H9 (cell line): ENCODE data around the gene PPP1R1B. TPM values are rescaled to one million over a fixed set of nuclear protein-coding genes. Genes with fewer than 3 reads are reported as not detected.
A peak's percentile ranks its signal among the peaks of the same experiment; 100 is the strongest.

Experiments used
- DNase-seq: peaks from one replicate; pipeline ENCODE4 v3.0.0-alpha.2; 2017
- H2AFZ ChIP-seq: one replicate; pipeline ENCODE4 v1.6.1; 2013; ENCODE audit warnings: mild to moderate bottlenecking, low read length, control low read depth, moderate library complexity
- H2AK5ac ChIP-seq: 2 replicates; pipeline ENCODE4 v1.6.1; 2013; ENCODE audit warnings: low read length, control low read depth, mixed read lengths; ENCODE audit not compliant: insufficient read length
- H2BK120ac ChIP-seq: one replicate; pipeline ENCODE4 v1.6.1; 2013; ENCODE audit warnings: low read depth, mild to moderate bottlenecking, low read length, control low read depth, inconsistent platforms; ENCODE audit not compliant: poor library complexity, severe bottlenecking
- H2BK12ac ChIP-seq: 2 replicates; pipeline ENCODE4 v1.6.1; 2013; ENCODE audit warnings: low read length, control low read depth, mixed read lengths, low read depth; ENCODE audit not compliant: insufficient read length
- H2BK15ac ChIP-seq: 2 replicates; pipeline ENCODE4 v1.6.1; 2013; ENCODE audit warnings: low read depth, low read length, control low read depth
- H2BK20ac ChIP-seq: one replicate; pipeline ENCODE4 v1.6.1; 2013; ENCODE audit warnings: low read depth, mild to moderate bottlenecking, low read length, control low read depth, inconsistent platforms; ENCODE audit not compliant: poor library complexity, severe bottlenecking
- H2BK5ac ChIP-seq: 2 replicates; pipeline ENCODE4 v1.6.1; 2013; ENCODE audit warnings: low read length, control low read depth, mixed read lengths; ENCODE audit not compliant: insufficient read length
- H3K14ac ChIP-seq: 2 replicates; pipeline ENCODE4 v1.6.1; 2013; ENCODE audit warnings: low read length, control low read depth; ENCODE audit not compliant: insufficient read depth
- H3K18ac ChIP-seq: 2 replicates; pipeline ENCODE4 v1.6.1; 2013; ENCODE audit warnings: low read depth, mild to moderate bottlenecking, mixed read lengths, low read length, control low read depth; ENCODE audit not compliant: insufficient read length
- H3K23ac ChIP-seq: 2 replicates; pipeline ENCODE4 v1.6.1; 2013; ENCODE audit warnings: low read length, control low read depth, mixed read lengths, low read depth; ENCODE audit not compliant: insufficient read length
- H3K23me2 ChIP-seq: 2 replicates; pipeline ENCODE4 v1.6.1; 2013; ENCODE audit warnings: low read depth, mild to moderate bottlenecking, mixed read lengths, low read length, control low read depth; ENCODE audit not compliant: insufficient read length, poor library complexity, severe bottlenecking
- H3K27ac ChIP-seq: 2 replicates; pipeline ENCODE4 v1.5.1; 2013; ENCODE audit warnings: low read length, control low read depth, mixed read lengths, low read depth; ENCODE audit not compliant: insufficient read length
- H3K27me3 ChIP-seq: 2 replicates; pipeline ENCODE4 v1.6.1; 2013; ENCODE audit warnings: low read length, control low read depth, inconsistent platforms; ENCODE audit not compliant: insufficient read depth
- H3K4ac ChIP-seq: 2 replicates; pipeline ENCODE4 v1.6.1; 2013; ENCODE audit warnings: low read depth, mild to moderate bottlenecking, control low read depth, inconsistent platforms, low read length, moderate library complexity
- H3K4me1 ChIP-seq: 2 replicates; pipeline ENCODE4 v1.6.1; 2013; ENCODE audit warnings: low read length, control low read depth, inconsistent platforms; ENCODE audit not compliant: insufficient read depth
- H3K4me2 ChIP-seq: 2 replicates; pipeline ENCODE4 v1.6.1; 2013; ENCODE audit warnings: low read length, control low read depth, mixed read lengths; ENCODE audit not compliant: insufficient read length, insufficient read depth
- H3K56ac ChIP-seq: 2 replicates; pipeline ENCODE4 v1.6.1; 2013; ENCODE audit warnings: low read depth, mild to moderate bottlenecking, mixed read lengths, low read length, control low read depth; ENCODE audit not compliant: insufficient read length
- H3K79me1 ChIP-seq: 2 replicates; pipeline ENCODE4 v1.6.1; 2013; ENCODE audit warnings: low read depth, mild to moderate bottlenecking, moderate library complexity, low read length, control low read depth, inconsistent platforms; ENCODE audit not compliant: insufficient read depth, poor library complexity, severe bottlenecking
- H3K79me2 ChIP-seq: 2 replicates; pipeline ENCODE4 v1.6.1; 2013; ENCODE audit warnings: low read length, control low read depth, inconsistent platforms; ENCODE audit not compliant: insufficient read depth
- H3K9ac ChIP-seq: 2 replicates; pipeline ENCODE4 v1.6.1; 2013; ENCODE audit warnings: low read length, control low read depth, mixed read lengths; ENCODE audit not compliant: insufficient read length; ENCODE audit errors: extremely low read depth
- H3K9me3 ChIP-seq: one replicate; pipeline ENCODE4 v1.6.1; 2013; ENCODE audit warnings: low read depth, low read length, inconsistent platforms; ENCODE audit not compliant: control insufficient read depth
- H3T11ph ChIP-seq: one replicate; pipeline ENCODE4 v1.6.1; 2013; ENCODE audit warnings: mild to moderate bottlenecking, low read length, control low read depth, inconsistent platforms
- H4K20me1 ChIP-seq: one replicate; pipeline ENCODE4 v1.6.1; 2013; ENCODE audit not compliant: control insufficient read depth, insufficient read length, insufficient read depth
- H4K5ac ChIP-seq: 2 replicates; pipeline ENCODE4 v1.6.1; 2013; ENCODE audit warnings: low read depth, mild to moderate bottlenecking, mixed read lengths, low read length, control low read depth; ENCODE audit not compliant: insufficient read length
- H4K8ac ChIP-seq: replicated peaks from 2 replicates; pipeline ENCODE4 v1.6.1; 2013; ENCODE audit warnings: low read length, control low read depth, mixed read lengths, low read depth; ENCODE audit not compliant: insufficient read length
- H4K91ac ChIP-seq: 2 replicates; pipeline ENCODE4 v1.6.1; 2013; ENCODE audit warnings: low read depth, mild to moderate bottlenecking, moderate library complexity, mixed read lengths, low read length, control low read depth; ENCODE audit not compliant: insufficient read length
- H3K27ac Mint-ChIP-seq, 3 experiments: 2 replicates in 2 of 3; 3 replicates in 1 of 3; pipeline ENCODE4 v1.8.0; 2020 to 2021; ENCODE audit warnings: mixed read lengths in 3 of 3, mild to moderate bottlenecking in 1 of 3, moderate library complexity in 1 of 3
- H3K27me3 Mint-ChIP-seq: 2 replicates; pipeline ENCODE4 v1.8.0; 2021; ENCODE audit warnings: low read depth, mild to moderate bottlenecking, moderate library complexity, mixed read lengths
- H3K36me3 Mint-ChIP-seq, 3 experiments: 2 replicates in 2 of 3; 3 replicates in 1 of 3; pipeline ENCODE4 v1.8.0; 2020 to 2021; ENCODE audit warnings: low read depth in 3 of 3, mixed read lengths in 3 of 3; ENCODE audit not compliant: insufficient read depth in 1 of 3
- H3K4me1 Mint-ChIP-seq, 2 experiments: 2 replicates each; pipeline ENCODE4 v1.8.0; 2020; ENCODE audit warnings: mixed read lengths in 2 of 2
- H3K4me3 Mint-ChIP-seq, 2 experiments: 2 replicates in 1 of 2; 3 replicates in 1 of 2; pipeline ENCODE4 v1.8.0; 2020 to 2021; ENCODE audit warnings: mild to moderate bottlenecking in 2 of 2, mixed read lengths in 2 of 2, moderate library complexity in 1 of 2
- H3K9me3 Mint-ChIP-seq, 2 experiments: 2 replicates in 1 of 2; 3 replicates in 1 of 2; pipeline ENCODE4 v1.8.0; 2020; ENCODE audit warnings: mild to moderate bottlenecking in 2 of 2, mixed read lengths in 2 of 2, moderate library complexity in 1 of 2
- WGBS: extraction: QIAGEN DNeasy Blood & Tissue Kit; methylation state at CpG from one replicate; pipeline ENCODE4 v1.1.7; 2013; ENCODE audit warnings: missing lambda C conversion rate, low lambda C conversion rate, mixed read lengths; ENCODE audit not compliant: insufficient read length; ENCODE audit errors: extremely low coverage; 5-methylcytosine and 5-hydroxymethylcytosine counted together
- total RNA-seq: library from RNA; stranded (reverse); gene quantifications from 2 replicates; pipeline ENCODE4 v1.2.1, GENCODE V29; 2021
- TF ChIP-seq, protein P1 (sequence below): fragments of 200-600 bp; sonication (generic); conservative IDR thresholded peaks from 3 replicates; pipeline ENCODE4 v1.8.0; 2021; ENCODE audit warnings: antibody characterized with exemption, mild to moderate bottlenecking

The PPP1R1B gene
- total RNA-seq, 1 experiment from 2014 or later = 15.5 TPM

DNA sequence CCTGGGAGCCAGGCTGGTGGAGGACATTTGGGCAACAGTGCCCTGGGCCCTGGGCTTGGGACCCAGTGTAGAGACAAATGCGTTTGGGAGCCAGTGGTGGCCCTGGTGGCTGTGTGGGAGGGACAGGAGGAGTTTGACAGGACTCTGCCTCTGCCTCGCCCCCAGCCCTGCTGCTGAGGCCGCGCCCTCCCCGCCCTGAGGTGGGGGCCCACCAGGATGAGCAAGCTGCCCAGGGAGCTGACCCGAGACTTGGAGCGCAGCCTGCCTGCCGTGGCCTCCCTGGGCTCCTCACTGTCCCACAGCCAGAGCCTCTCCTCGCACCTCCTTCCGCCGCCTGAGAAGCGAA is 26.5 kb downstream of the PPP1R1B start:
- no CpG with 5 or more reads among the region's 12 CpGs for WGBS

More for the DNA sequence above, 26.5 kb downstream of the PPP1R1B start:
- peaks cover 9% of the 10 kb centered on the region; the same call in 1 of the 2 replicates for H3K4me1 ChIP-seq
- Mint-ChIP-seq H3K27ac (peak overlapping the region in 2 of 3 experiments; percentile 61 to 90; a peak in 2 of 7 replicates), H3K9me3 (no peaks in the 10 kb centered on the region), H3K4me3 (no peak overlapping the region; a peak in 1 of 5 replicates), H3K4me1 (peaks cover 31 to 65% of the 10 kb centered on the region in 2 experiments), H3K27me3 (no peaks in the 10 kb centered on the region), H3K36me3 (peaks cover 0 to 22% (median 4%) of the 10 kb centered on the region in 3 experiments; a peak in 6 of 7 replicates)
- no peak overlapping the region for H4K8ac ChIP-seq
- no peak overlapping the region for H3K9ac ChIP-seq
- no peak overlapping the region for H2BK5ac ChIP-seq
- H3K9me3 ChIP-seq = no peaks in the 10 kb centered on the region
- H3K14ac ChIP-seq = no peak overlapping the region
- H3K56ac ChIP-seq = no peak overlapping the region
- DNase-seq = no peak
- no peak overlapping the region for H3K27ac ChIP-seq
- H3K4ac ChIP-seq = no peak overlapping the region
- no peak overlapping the region for H2BK20ac ChIP-seq
- H2BK120ac ChIP-seq = no peak overlapping the region
- H3K4me2 ChIP-seq = no peak overlapping the region
- H3K27me3 ChIP-seq = no peaks in the 10 kb centered on the region
- no peak overlapping the region for H2BK12ac ChIP-seq
- no peaks in the 10 kb centered on the region for H3K79me1 ChIP-seq
- H3T11ph ChIP-seq = no peak overlapping the region
- TF ChIP-seq, protein P1, sequence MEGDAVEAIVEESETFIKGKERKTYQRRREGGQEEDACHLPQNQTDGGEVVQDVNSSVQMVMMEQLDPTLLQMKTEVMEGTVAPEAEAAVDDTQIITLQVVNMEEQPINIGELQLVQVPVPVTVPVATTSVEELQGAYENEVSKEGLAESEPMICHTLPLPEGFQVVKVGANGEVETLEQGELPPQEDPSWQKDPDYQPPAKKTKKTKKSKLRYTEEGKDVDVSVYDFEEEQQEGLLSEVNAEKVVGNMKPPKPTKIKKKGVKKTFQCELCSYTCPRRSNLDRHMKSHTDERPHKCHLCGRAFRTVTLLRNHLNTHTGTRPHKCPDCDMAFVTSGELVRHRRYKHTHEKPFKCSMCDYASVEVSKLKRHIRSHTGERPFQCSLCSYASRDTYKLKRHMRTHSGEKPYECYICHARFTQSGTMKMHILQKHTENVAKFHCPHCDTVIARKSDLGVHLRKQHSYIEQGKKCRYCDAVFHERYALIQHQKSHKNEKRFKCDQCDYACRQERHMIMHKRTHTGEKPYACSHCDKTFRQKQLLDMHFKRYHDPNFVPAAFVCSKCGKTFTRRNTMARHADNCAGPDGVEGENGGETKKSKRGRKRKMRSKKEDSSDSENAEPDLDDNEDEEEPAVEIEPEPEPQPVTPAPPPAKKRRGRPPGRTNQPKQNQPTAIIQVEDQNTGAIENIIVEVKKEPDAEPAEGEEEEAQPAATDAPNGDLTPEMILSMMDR = no peak
- H3K23ac ChIP-seq = no peak overlapping the region
- H2BK15ac ChIP-seq = no peak overlapping the region
- H4K20me1 ChIP-seq = no peaks in the 10 kb centered on the region
- H2AK5ac ChIP-seq = no peak overlapping the region
- no peak overlapping the region for H4K91ac ChIP-seq
- no peak overlapping the region for H4K5ac ChIP-seq
- no peak overlapping the region for H2AFZ ChIP-seq
- no peaks in the 10 kb centered on the region for H3K23me2 ChIP-seq
- H3K79me2 ChIP-seq = no peaks in the 10 kb centered on the region
- no peak overlapping the region for H3K18ac ChIP-seq
